SK-N-SH (cell line): ENCODE measurements around the gene BNIP5. TPM values are rescaled to one million over a fixed set of nuclear protein-coding genes. Genes with fewer than 3 reads are reported as not detected.

Experiments
- CTCF ChIA-PET: fragments of 300-600, 350-600 bp; formaldehyde crosslinking; extraction: SDS; loops from one replicate; lab custom pipeline; 2021; lab: Yijun Ruan, JAX
- POLR2A ChIA-PET: fragments of 350-600 bp; sonication (Branson Sonifier 250); formaldehyde crosslinking; extraction: SDS; loops from one replicate; lab custom pipeline; 2020; ENCODE audit warnings: antibody characterized with exemption, inconsistent platforms; lab: Yijun Ruan, JAX
- DNase-seq: peaks from one replicate; pipeline ENCODE4 v3.0.0; 2012
- H2AFZ ChIP-seq: fragments of 200-600 bp; sonication (generic); 2 replicates; pipeline ENCODE4 v1.8.1; 2016; ENCODE audit warnings: antibody characterized with exemption, mild to moderate bottlenecking, low read depth
- H3F3A ChIP-seq: fragments of 200-600 bp; sonication (generic); replicated peaks from 2 replicates; pipeline ENCODE3; 2016; ENCODE audit warnings: antibody characterized with exemption, mild to moderate bottlenecking; ENCODE audit not compliant: insufficient read depth
- H3K27ac ChIP-seq, 2 experiments: fragments of 200-500 bp in 1 of 2; fragments of 200-600 bp in 1 of 2; sonication (Bioruptor generic) in 1 of 2; sonication (generic), shearing (Covaris generic) in 1 of 2; 2 replicates each; pipeline versions ENCODE4 v1.5.1 to v1.6.1; 2014 to 2016; ENCODE audit warnings: low read depth in 2 of 2, inconsistent platforms in 1 of 2, low read length in 1 of 2, mild to moderate bottlenecking in 1 of 2, mixed read lengths in 1 of 2
- H3K27me3 ChIP-seq: fragments of 200-600 bp; sonication (generic), shearing (Covaris generic); 2 replicates; pipeline ENCODE4 v1.6.1; 2016; ENCODE audit warnings: mixed run types; ENCODE audit not compliant: insufficient read depth
- H3K36me3 ChIP-seq, 2 experiments: fragments of 200-500 bp in 1 of 2; fragments of 200-600 bp in 1 of 2; sonication (Bioruptor generic) in 1 of 2; sonication (generic) in 1 of 2; replicated peaks in 1 of 2; 2 replicates each; pipeline versions ENCODE3 to v1.5.1; 2014 to 2016; ENCODE audit warnings: low read length in 1 of 2, mild to moderate bottlenecking in 1 of 2; ENCODE audit not compliant: insufficient read depth in 2 of 2, control insufficient read depth in 1 of 2
- H3K4me1 ChIP-seq, 2 experiments: fragments of 200-500 bp in 1 of 2; fragments of 200-600 bp in 1 of 2; sonication (Bioruptor generic) in 1 of 2; sonication (generic), shearing (Covaris generic) in 1 of 2; 2 replicates each; pipeline versions ENCODE4 v1.5.1 to v1.6.1; 2014 to 2016; ENCODE audit warnings: low read depth in 1 of 2, low read length in 1 of 2, mixed run types in 1 of 2; ENCODE audit not compliant: insufficient read depth in 2 of 2, control insufficient read depth in 1 of 2
- H3K4me2 ChIP-seq: fragments of 200-600 bp; sonication (generic), shearing (Covaris generic); 2 replicates; pipeline ENCODE4 v1.6.1; 2017; ENCODE audit warnings: mixed run types
- H3K4me3 ChIP-seq, 2 experiments: fragments of 200-500 bp in 1 of 2; fragments of 200-600 bp in 1 of 2; sonication (Bioruptor generic) in 1 of 2; sonication (generic), shearing (Covaris generic) in 1 of 2; 2 replicates each; pipeline versions ENCODE4 v1.5.1 to v1.8.1; 2014 to 2016; ENCODE audit warnings: low read depth in 2 of 2, inconsistent platforms in 1 of 2, low read length in 1 of 2, mild to moderate bottlenecking in 1 of 2, mixed read lengths in 1 of 2, moderate library complexity in 1 of 2
- H3K79me2 ChIP-seq: fragments of 200-600 bp; sonication (generic); 2 replicates; pipeline ENCODE4 v1.8.1; 2017; ENCODE audit warnings: mild to moderate bottlenecking; ENCODE audit not compliant: insufficient read depth
- H3K9ac ChIP-seq: fragments of 200-600 bp; sonication (generic); 2 replicates; pipeline ENCODE4 v1.6.1; 2017; ENCODE audit warnings: mixed run types
- H3K9me2 ChIP-seq: fragments of 200-600 bp; sonication (generic); 2 replicates; pipeline ENCODE4 v1.6.1; 2017; ENCODE audit warnings: mixed run types
- H3K9me3 ChIP-seq: fragments of 200-600 bp; sonication (generic); 2 replicates; pipeline ENCODE4 v1.6.1; 2017; ENCODE audit warnings: mixed run types, mild to moderate bottlenecking, moderate library complexity
- H4K20me1 ChIP-seq: fragments of 200-600 bp; sonication (generic); 2 replicates; pipeline ENCODE4 v1.6.1; 2017; ENCODE audit warnings: mild to moderate bottlenecking, mixed run types; ENCODE audit not compliant: insufficient read depth
- CHD2 ChIP-seq: fragments of 150-350 bp; IDR thresholded peaks from 2 replicates; pipeline ENCODE4 v1.6.1; 2018; ENCODE audit warnings: low read length; ENCODE audit not compliant: partially characterized antibody
- FOSL2 ChIP-seq: IDR thresholded peaks from 2 replicates; pipeline ENCODE4 v1.4.0; 2012; ENCODE audit warnings: low read depth, mild to moderate bottlenecking, moderate library complexity, borderline replicate concordance
- FOXM1 ChIP-seq: IDR thresholded peaks from 2 replicates; pipeline ENCODE4 v1.4.0; 2012; ENCODE audit warnings: low read depth, mild to moderate bottlenecking
- GABPA ChIP-seq: IDR thresholded peaks from 2 replicates; pipeline ENCODE4 v1.4.0; 2012; ENCODE audit warnings: low read depth, mild to moderate bottlenecking
- GATA2 ChIP-seq: sonication (generic); formaldehyde crosslinking; IDR thresholded peaks from 2 replicates; pipeline ENCODE4 v1.5.0; 2020; ENCODE audit warnings: mild to moderate bottlenecking, missing genetic modification reagents
- IRF3 ChIP-seq: fragments of 150-350 bp; IDR thresholded peaks from 2 replicates; pipeline ENCODE4 v1.6.1; 2016; ENCODE audit warnings: mild to moderate bottlenecking, low read depth, low read length
- MAX ChIP-seq: IDR thresholded peaks from 2 replicates; pipeline ENCODE4 v1.4.0; 2012; ENCODE audit warnings: low read depth
- MEF2A ChIP-seq: IDR thresholded peaks from 2 replicates; pipeline ENCODE4 v1.4.0; 2012; ENCODE audit warnings: low read depth, borderline replicate concordance
- MXI1 ChIP-seq: IDR thresholded peaks from 2 replicates; pipeline ENCODE4 v1.6.1; 2012; ENCODE audit warnings: mild to moderate bottlenecking, low read depth, low read length, improper control_type of control experiment
- NFIC ChIP-seq: IDR thresholded peaks from 2 replicates; pipeline ENCODE4 v1.4.0; 2012; ENCODE audit warnings: borderline replicate concordance
- NRF1 ChIP-seq: IDR thresholded peaks from 2 replicates; pipeline ENCODE4 v1.6.1; 2012; ENCODE audit warnings: low read depth, mild to moderate bottlenecking, low read length
- PBX3 ChIP-seq: IDR thresholded peaks from 2 replicates; pipeline ENCODE4; 2012
- POLR2AphosphoS5 ChIP-seq: IDR thresholded peaks from 2 replicates; pipeline ENCODE4 v1.6.1; 2012; ENCODE audit warnings: low read depth, low read length
- RFX5 ChIP-seq: IDR thresholded peaks from 2 replicates; pipeline ENCODE4 v1.6.1; 2012; ENCODE audit warnings: mild to moderate bottlenecking, improper control_type of control experiment, low read length
- SMC3 ChIP-seq: IDR thresholded peaks from 2 replicates; pipeline ENCODE4 v1.6.1; 2012; ENCODE audit warnings: low read depth, low read length, improper control_type of control experiment
- TCF12 ChIP-seq: IDR thresholded peaks from 2 replicates; pipeline ENCODE4 v1.4.0; 2012
- USF2 ChIP-seq: fragments of 150-350 bp; IDR thresholded peaks from 2 replicates; pipeline ENCODE4 v1.6.1; 2017; ENCODE audit warnings: antibody characterized with exemption, low read length, low read depth, borderline replicate concordance
- WGBS: methylation state at CpG from one replicate; pipeline ENCODE4 v1.1.6; 2017; ENCODE audit warnings: low lambda C conversion rate; 5-methylcytosine and 5-hydroxymethylcytosine counted together
- polyA plus RNA-seq, 3 experiments: library from polyadenylated mRNA; depleted of rRNA; stranded (reverse); fragments of >200 nt; gene quantifications; 2 replicates each; pipeline ENCODE4 v1.2.3, GENCODE V29; 2012

Gene BNIP5
- polyA plus RNA-seq, 1 of the 3 experiments (the other 2 are of a cell fraction): not detected

GRCh38 chr6:36377594-36377993 lies 40.9 kb upstream of the BNIP5 start:
- Histone ChIP-seq H3K4me1 (peaks cover 0 to 9% of the 10 kb centered on the region in 2 experiments; a peak in 1 of 4 replicates), H3K9me2 (no peaks in the 10 kb centered on the region), H3K36me3 (no peaks in the 10 kb centered on the region), H3F3A (no peaks in the 10 kb centered on the region), H3K4me3 (no peak overlapping the region), H3K79me2 (no peaks in the 10 kb centered on the region), H2AFZ (no peak overlapping the region), H4K20me1 (no peaks in the 10 kb centered on the region), H3K9me3 (no peaks in the 10 kb centered on the region), H3K27me3 (no peaks in the 10 kb centered on the region), H3K9ac (no peak overlapping the region), H3K27ac (no peak overlapping the region), H3K4me2 (no peak overlapping the region)
- 79% methylated on average over 5 of the region's 5 CpGs for WGBS
- TF ChIP-seq RFX5 (no peak), GABPA (no peak), PBX3 (no peak)
- CTCF ChIA-PET: no interaction called here
- POLR2A ChIA-PET: no interaction called here
- DNase-seq: no peak

- POLR2A ChIA-PET: no interaction called here
- no peak for DNase-seq
- CTCF ChIA-PET: no interaction called here
- no peaks in the 10 kb centered on the region for H3K79me2 ChIP-seq
- H3K9me2 ChIP-seq: no peaks in the 10 kb centered on the region
- no peaks in the 10 kb centered on the region for H3K27me3 ChIP-seq
- H3K9ac ChIP-seq: no peak overlapping the region
- no peak overlapping the region for H2AFZ ChIP-seq
- H3K27ac ChIP-seq: no peak overlapping the region
- TF ChIP-seq GATA2 (CRISPR knock-in tag) (no peak), IRF3 (no peak), POLR2AphosphoS5 (no peak)
- H4K20me1 ChIP-seq: no peaks in the 10 kb centered on the region
- WGBS: 89% methylated on average over 8 of the region's 8 CpGs
- peaks cover 0 to 9% of the 10 kb centered on the region in 2 experiments; a peak in 1 of 4 replicates for H3K4me1 ChIP-seq
- no peaks in the 10 kb centered on the region for H3K9me3 ChIP-seq
- no peaks in the 10 kb centered on the region for H3K36me3 ChIP-seq
- no peak overlapping the region for H3K4me3 ChIP-seq
- H3K4me2 ChIP-seq: no peak overlapping the region
- no peaks in the 10 kb centered on the region for H3F3A ChIP-seq
Measured at GRCh38 chr6:36376742-36377141, 40.1 kb upstream of the BNIP5 start.

- H3F3A ChIP-seq: no peaks in the 10 kb centered on the region
- POLR2A ChIA-PET: no interaction called here
- H3K79me2 ChIP-seq: no peaks in the 10 kb centered on the region
- no peak for DNase-seq
- no peaks in the 10 kb centered on the region for H3K36me3 ChIP-seq
- CTCF ChIA-PET: interaction anchor here (1.2 kb wide), 1 partner anchor 74 kb away, joined by 3 read pairs; no protein-coding TSS in a partner anchor
- no peaks in the 10 kb centered on the region for H3K9me2 ChIP-seq
- no peaks in the 10 kb centered on the region for H3K9me3 ChIP-seq
- no peak overlapping the region for H3K27ac ChIP-seq
- H4K20me1 ChIP-seq: no peaks in the 10 kb centered on the region
- 80% methylated on average over 8 of the region's 8 CpGs for WGBS
- no peak overlapping the region for H2AFZ ChIP-seq
- peaks cover 0 to 9% of the 10 kb centered on the region in 2 experiments; a peak in 1 of 4 replicates for H3K4me1 ChIP-seq
- no peak overlapping the region for H3K4me2 ChIP-seq
- no peak overlapping the region for H3K4me3 ChIP-seq
- H3K9ac ChIP-seq: no peak overlapping the region
- H3K27me3 ChIP-seq: no peaks in the 10 kb centered on the region
- TF ChIP-seq NRF1: no peak
- TF ChIP-seq USF2: no peak
- no peak for TF ChIP-seq GATA2 (CRISPR knock-in tag)
- no peak for TF ChIP-seq MEF2A
- TF ChIP-seq FOSL2: no peak
- no peak for TF ChIP-seq FOXM1
- no peak for TF ChIP-seq POLR2AphosphoS5
- TF ChIP-seq GABPA: no peak
- TF ChIP-seq CHD2: no peak
- no peak for TF ChIP-seq NFIC
- TF ChIP-seq MAX: no peak
- no peak for TF ChIP-seq MXI1
- TF ChIP-seq TCF12: no peak
- no peak for TF ChIP-seq SMC3
Measured at GRCh38 chr6:36376183-36376582, 39.5 kb upstream of the BNIP5 start.
